Midbrain (tissue), 1 donor: Measurements from ENCODE around the gene NLRP9.

Experiments used
- DNase-seq: peaks from one replicate; lab custom pipeline; 2025; lab: John Stamatoyannopoulos, UW

NLRP9 gene

GRCh38 chr19:55673465-55673864 lies 64.7 kb downstream of the NLRP9 start:
- DNase-seq, result no peak

DNA sequence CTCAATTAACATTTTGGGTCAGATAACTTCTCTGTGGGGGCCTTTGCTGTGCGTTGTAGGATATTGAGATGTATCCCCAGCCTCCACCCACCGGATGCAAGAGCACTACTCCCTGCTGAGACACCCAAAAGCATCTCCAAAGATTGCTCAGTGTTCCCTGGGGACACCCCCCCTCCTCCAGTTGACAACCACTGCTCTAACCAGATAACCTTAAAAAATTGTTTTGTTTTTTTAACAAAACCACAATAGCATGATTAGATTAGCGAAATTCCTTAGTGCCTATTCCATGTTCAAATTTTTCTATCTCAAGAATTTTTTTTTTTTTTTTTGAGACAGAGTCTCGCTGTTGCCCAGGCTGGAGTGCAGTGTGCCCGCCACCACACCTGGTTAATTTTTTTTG lies 65.8 kb downstream of the NLRP9 start:
- no peak for DNase-seq

GRCh38 chr19:55671054-55671378 lies 67.2 kb downstream of the NLRP9 start:
- no peak for DNase-seq

DNA sequence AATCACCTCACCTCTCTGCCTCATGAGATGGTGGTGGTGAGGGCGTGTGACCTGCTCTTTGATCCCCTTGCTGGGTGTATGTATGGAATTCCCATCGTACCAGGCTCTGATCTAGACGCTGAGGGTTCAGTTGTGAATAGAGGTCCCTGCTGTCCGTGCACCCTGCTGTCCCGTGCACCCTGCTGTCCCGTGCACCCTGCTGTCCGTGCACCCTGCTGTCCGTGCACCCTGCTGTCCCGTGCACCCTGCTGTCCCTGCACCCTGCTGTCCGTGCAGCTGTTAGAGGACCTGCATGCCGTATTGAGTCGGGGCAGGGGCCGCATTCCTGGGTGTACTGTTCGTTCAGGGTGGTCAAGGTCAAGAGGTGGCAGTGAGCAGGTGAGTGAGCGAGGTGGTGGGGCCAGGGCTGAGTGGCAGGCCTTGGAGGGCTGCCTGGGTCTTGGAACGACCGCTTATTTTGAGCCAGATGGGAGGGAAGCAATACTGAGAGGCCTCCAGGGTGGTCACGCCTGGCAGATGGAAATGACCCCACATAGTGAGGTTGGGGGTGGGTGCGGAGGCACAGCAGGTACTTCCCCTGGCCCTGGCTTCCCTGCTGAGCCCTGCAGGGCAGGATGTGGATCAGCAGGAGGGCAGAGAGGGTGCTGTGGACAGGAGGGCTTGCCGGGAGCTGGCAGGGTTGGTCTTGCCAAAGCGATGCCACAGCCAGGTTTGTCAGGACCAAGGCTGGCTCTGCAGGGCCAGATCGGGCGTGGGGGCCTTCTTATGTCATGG lies 67.7 kb downstream of the NLRP9 start:
- DNase-seq, result no peak

DNA sequence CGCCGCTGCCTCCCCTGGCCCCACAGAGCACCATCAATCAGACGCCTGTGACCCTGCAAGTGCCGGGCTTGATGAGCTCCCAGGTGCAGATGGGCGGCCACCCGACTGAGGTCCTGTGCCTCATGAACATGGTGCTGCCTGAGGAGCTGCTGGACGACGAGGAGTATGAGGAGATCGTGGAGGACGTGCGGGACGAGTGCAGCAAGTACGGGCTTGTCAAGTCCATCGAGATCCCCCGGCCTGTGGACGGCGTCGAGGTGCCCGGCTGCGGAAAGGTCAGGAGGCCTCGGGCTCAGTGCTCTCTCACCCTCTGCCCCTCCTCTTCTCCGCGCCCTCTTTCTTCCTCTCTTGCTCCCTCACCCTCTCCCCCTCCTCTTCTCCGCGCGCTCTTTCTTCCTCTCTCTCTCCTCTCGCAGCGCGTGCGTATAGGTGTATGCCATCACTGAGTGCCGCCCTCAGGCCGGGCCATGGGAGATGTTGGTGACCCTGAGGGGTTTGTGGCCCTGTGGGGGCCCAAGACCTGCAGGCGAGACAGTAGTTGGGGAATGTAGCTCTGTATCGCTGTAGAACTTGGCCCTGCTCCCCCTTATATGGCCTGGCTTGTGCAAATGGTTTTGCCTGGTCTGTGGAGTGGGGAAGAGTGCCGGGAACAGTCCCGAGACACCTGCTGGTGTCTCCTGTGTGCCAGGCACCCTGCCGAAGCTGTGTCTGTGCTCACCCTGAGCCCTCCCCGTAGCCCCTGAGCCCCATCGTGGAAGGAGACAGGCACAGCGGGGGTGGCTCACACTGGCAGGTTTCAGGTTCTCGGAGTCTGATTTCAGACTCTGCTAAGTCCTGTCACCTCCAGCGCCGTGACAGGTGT lies 68.6 kb downstream of the NLRP9 start:
- no peak for DNase-seq

- no peak for DNase-seq
Observed at GRCh38 chr19:55668603-55669348, 69.4 kb downstream of the NLRP9 start.

GRCh38 chr19:55667958-55668357 lies 70.2 kb downstream of the NLRP9 start:
- no peak for DNase-seq

- no peak for DNase-seq
Observed at GRCh38 chr19:55667511-55667910, 70.7 kb downstream of the NLRP9 start.

GRCh38 chr19:55667006-55667381 lies 71.2 kb downstream of the NLRP9 start:
- DNase-seq, result no peak

DNA sequence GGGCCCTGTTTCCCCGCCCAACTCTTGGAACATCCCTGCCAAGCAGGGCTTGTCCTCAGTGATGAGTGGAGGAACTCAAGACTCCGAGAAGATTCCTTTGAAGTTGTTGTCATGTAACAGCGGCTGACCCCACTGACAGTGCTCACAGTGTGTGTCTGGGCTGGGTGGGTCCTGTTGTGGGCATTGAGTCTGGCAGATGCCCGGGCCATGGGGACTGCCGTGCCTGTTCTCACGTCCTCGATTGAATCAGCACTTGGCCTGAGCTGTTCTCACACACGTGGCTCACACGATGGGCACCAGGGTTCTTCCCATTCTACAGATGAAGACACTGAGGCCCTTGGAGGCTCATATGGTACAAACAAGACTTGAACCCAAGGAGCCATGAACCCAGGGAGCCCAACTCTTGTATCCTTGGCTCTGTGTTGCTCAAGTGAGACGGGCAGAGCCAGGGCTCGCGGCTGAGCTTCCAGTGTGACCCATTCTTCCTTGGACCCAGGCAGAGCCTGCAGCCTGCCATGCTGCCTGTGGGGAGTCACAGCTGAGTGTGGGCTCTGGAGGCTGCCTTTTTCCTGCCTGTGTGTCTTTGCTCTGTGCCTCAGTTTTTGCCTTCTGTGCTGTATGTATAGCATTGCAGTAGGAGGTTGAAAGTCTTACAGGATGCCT lies 71.7 kb downstream of the NLRP9 start:
- DNase-seq, result no peak

DNA sequence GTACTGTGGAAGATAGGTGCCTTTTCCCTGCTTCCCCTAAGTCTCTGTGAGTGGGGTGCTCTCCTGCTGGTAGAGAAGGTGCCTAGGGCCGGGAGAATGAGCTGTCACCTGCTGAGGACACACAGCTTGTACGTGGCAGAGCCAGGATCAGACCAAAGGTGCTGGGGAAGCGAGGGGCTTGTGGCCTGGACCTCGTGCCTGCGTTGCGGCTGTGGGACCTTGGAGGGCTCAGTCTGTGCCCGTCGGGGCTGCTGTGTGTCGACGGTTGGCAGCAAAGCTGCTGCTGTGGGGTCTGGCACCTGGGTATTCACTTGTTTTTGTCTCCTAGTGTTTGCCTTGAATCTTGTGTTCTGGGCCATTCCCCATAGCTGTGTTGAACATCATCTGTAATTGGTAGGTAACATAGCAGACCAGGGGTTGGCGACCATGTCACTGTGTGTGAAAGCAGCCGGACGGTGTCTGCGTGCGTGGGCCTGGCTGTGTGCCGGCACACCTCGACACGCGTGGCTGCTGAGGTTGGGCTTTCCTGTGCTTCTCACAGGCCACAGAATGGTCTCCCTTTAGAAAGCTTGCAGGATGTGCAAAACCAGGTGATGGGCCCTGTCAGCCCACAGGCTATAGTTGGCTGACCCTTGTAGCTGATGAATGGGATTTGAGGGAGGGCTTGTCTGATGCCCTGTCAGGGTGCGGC lies 74.2 kb downstream of the NLRP9 start:
- DNase-seq, result no peak

DNA sequence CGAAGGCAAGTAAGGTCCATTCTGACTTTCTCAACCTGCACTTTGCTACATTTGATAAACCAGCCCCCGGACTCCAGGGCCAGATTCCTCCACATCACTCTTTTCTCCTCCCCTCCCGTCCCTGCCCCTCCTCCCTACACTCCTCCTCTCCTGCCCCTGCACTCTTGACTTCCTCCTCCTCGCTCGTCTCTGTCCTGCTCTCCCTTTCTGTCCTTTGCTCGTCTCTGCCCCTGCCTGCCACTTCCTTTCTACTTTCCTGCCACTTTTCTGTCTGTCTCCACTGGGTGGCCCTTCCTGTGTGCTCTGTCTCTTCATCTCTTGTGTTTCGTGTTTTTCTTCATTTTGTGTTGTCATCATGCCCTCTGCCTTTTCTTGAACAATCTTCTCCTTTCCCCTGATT lies 76.4 kb downstream of the NLRP9 start:
- no peak for DNase-seq

- DNase-seq, result no peak
Observed at GRCh38 chr19:55660991-55661390, 77.2 kb downstream of the NLRP9 start.

DNA sequence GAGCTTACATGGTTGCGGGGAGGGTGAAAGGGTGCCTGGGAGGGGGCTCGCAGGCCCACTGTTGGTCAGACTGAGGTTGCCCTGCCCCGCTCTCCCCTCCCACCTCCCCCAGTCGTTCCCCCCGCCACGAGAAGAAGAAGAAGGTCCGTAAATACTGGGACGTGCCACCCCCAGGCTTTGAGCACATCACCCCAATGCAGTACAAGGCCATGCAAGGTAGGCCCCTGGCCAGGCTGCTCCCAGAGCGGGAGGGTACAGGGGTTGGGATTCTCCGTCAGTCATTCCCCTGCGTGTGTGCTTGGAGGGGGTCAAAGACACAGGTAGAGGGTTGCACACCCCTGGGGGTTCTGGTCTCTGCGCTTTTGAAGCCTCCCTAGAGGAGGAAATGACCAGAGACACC lies 77.8 kb downstream of the NLRP9 start:
- no peak for DNase-seq

- DNase-seq, result no peak
Observed at GRCh38 chr19:55659822-55660221, 78.4 kb downstream of the NLRP9 start.

DNA sequence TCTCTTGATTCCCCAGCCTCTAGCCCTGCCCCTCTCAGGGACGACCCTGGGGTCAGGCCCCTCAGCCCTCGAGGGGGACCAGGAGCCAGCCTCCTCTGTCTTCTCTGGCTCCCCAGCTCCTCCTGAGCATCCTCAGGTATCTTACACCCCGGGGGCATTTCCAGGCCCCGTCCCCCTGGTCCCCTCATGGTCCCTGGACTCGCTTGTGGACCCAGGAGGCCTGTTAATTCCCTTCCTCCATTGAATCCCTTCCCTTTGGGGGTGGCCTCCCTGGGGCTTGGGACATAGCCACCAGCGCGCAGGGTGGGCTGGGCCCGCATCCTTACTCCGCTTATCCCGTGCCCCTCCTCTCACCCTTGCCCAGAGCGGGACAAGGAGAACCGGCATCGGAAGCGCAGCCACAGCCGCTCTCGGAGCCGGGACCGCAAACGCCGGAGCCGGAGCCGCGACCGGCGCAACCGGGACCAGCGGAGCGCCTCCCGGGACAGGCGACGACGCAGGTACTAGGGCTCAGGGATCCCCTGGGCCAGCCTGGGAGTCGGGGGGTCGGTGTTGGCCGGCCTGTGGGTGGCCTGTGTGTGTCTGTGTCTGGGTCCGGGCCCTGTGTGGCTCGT lies 79.2 kb downstream of the NLRP9 start:
- DNase-seq, result no peak
